Subcutaneous adipose tissue (tissue), 4 donors: ENCODE results near the gene ALDH3A2. TPM values are rescaled to one million over a fixed set of nuclear protein-coding genes. Genes with fewer than 3 reads are reported as not detected.

Source experiments
- CTCF ChIP-seq: fragments of 450-650 bp; IDR thresholded peaks from one replicate; pipeline ENCODE4 v1.5.1; 2016; ENCODE audit warnings: low read depth, mild to moderate bottlenecking, control low read depth, antibody characterized with exemption, moderate library complexity
- total RNA-seq, 4 donors: library from RNA; depleted of rRNA; stranded (reverse); fragments of >200 nt; gene quantifications; one replicate each; pipeline ENCODE4 v1.1.0, GENCODE V29; 2016

Gene ALDH3A2
- total RNA-seq, 4 donors from 2014 or later: 117 to 177 (median 133) TPM

GRCh38 chr17:19642373-19642893 is 6.1 kb upstream of the ALDH3A2 start:
- no peak for TF ChIP-seq CTCF

GRCh38 chr17:19644493-19645210 is 3.9 kb upstream of the ALDH3A2 start:
- TF ChIP-seq CTCF: no peak

- TF ChIP-seq CTCF: no peak
Observed at GRCh38 chr17:19645734-19646201, 2.8 kb upstream of the ALDH3A2 start.

DNA sequence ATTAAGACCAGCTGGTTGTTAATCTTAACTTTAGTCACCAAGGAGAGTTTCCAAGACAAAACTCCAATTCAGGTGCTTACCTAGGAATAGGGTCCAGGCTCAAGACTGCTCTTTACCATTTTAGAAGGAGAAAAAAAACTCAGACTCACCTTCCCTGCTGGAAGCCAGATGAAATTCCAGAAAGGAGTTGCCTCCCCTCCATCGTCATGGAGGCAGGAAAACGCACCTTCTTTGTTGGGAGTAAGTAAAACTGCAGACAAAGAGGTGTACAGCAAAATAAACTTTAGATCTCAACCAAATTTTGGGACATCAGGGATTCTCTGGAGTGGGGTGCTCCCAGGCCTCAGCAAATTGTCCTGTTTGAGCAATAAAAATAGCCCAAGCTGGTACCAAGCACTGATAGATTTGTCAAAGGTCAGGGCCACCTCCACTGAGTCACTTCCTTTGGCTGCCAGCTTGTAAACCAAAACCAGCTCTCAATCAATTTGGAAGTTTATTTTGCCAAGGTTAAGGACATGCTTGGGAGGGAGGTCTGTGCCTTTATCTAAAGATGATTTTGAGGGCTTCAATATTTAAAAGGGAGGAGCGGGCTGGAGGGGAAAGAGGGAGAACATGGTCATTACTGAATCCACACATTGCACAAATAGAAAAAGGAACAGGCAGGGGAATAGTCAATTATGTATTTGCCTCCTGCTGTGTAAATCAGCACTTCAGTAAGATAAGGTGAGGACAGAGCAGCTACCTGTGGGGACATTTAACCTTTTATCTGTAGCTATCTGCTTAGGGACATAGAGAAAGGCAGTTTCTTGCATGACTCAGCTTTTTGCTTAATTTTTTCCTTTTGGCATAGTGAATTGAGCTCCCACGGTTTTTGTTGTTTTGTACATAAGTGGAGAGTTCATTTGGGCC is 1.5 kb upstream of the ALDH3A2 start:
- TF ChIP-seq CTCF: no peak

DNA sequence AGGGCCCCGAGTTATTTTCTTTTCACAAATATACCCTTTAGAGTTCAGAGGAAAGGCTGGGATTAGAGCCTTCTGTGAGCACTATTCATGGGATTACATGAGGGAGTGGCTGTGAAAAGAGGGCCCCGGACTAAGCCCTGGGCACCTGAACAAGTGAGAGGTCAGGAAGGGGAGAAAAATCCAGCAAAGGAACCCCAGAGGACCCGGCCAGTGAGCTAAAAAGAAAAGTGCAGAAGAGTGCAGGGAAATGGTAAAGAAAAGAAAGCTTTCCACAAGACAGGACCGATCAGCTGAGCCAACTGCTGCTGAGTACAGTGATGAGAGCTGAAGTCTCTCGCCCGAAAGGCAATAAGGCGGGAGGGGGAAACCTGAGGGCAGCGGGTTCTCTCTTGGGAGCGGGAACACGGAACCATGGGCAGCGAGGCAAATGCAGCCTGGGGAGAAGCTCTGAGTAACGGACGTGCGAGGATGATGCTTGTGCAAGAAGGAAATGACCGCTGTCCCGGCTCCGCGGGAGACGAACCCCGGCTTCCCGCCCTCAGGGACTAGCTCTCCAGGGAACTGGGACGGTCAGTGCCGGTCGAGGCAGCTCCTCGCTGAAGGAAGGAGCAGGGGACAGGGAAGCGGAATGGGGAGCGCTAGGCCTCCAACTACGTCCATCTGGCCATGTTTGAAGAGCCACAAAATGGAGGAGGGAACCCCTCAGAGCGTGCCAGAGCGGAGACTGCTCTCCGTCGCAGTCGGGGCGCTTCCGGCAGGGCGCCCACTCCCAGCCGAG is 665 bp upstream of the ALDH3A2 start:
- TF ChIP-seq CTCF: no peak

GRCh38 chr17:19649274-19649541 is 657 bp downstream of the ALDH3A2 start:
- TF ChIP-seq CTCF: no peak

DNA sequence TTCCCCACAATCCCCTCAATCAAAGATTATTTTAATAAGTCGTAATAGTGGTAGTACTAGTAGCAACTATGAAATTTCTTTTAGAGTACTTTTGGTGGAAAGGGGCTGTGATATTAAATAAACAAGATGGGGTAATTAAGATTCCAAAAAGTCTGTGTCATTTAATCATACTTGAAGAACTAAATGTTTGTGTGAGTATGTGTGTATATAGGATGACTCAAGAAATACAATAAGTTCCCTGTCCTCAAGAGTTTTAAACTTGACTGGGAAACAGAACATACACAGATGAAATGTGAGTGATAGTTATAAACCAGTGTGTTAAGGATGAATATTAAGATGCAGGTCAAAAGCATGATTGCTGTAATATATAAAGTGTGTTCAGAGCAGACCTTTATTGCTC is 2.3 kb downstream of the ALDH3A2 start:
- TF ChIP-seq CTCF: no peak
